HuH-7.5 (cell line): ENCODE measurements around the gene THEMIS.
"Not testable (repeated sequence)": the region's sequence is repeated elsewhere in the genome, so short reads cannot be mapped to it uniquely, and the experiment has no call there.

ENCODE experiments used
- DNase-seq: peaks from one replicate; pipeline ENCODE4 v3.0.0; 2011; ENCODE audit warnings: low spot score

Gene THEMIS

GRCh38 chr6:127718694-127719093, 182.2 kb downstream of the THEMIS start:
- DNase-seq, result no peak

- DNase-seq, result no peak
Measured at GRCh38 chr6:127717384-127717783, 183.5 kb downstream of the THEMIS start.

GRCh38 chr6:127716465-127716864, 184.4 kb downstream of the THEMIS start:
- no peak for DNase-seq

GRCh38 chr6:127710668-127711067, 190.2 kb downstream of the THEMIS start:
- DNase-seq, result no peak

GRCh38 chr6:127706216-127706615, 194.6 kb downstream of the THEMIS start:
- no peak for DNase-seq

GRCh38 chr6:127695108-127695507, 205.8 kb downstream of the THEMIS start:
- no peak for DNase-seq

- no peak for DNase-seq
Measured at GRCh38 chr6:127691146-127691545, 209.7 kb downstream of the THEMIS start.

GRCh38 chr6:127690588-127690987, 210.3 kb downstream of the THEMIS start:
- DNase-seq, result no peak

GRCh38 chr6:127690092-127690491, 210.8 kb downstream of the THEMIS start:
- no peak for DNase-seq

- not testable (repeated sequence) for DNase-seq
Measured at GRCh38 chr6:127687490-127687889, 213.4 kb downstream of the THEMIS start.

GRCh38 chr6:127686084-127686483, 214.8 kb downstream of the THEMIS start:
- DNase-seq, result no peak

GRCh38 chr6:127684501-127684900, 216.4 kb downstream of the THEMIS start:
- no peak for DNase-seq
